Ovary (tissue), 9 donors: ENCODE measurements around the gene PER2. TPM values are rescaled to one million over a fixed set of nuclear protein-coding genes. Genes with fewer than 3 reads are reported as not detected.
A peak's percentile ranks its signal among the peaks of the same experiment; 100 is the strongest.
"Not testable (repeated sequence)": the region's sequence is repeated elsewhere in the genome, so short reads cannot be mapped to it uniquely, and the experiment has no call there.

Experiments used
- DNase-seq, 5 donors: peaks; one replicate each; pipeline ENCODE4 v3.0.0-alpha.2; 2019 to 2020
- H3K27ac ChIP-seq, 2 donors: fragments of 200-600 bp; one replicate each; pipeline versions ENCODE4 v1.5.1 to v1.8.0; 2019 to 2022
- H3K27me3 ChIP-seq: fragments of 200-600 bp; one replicate; pipeline ENCODE4 v1.8.0; 2022
- H3K36me3 ChIP-seq: fragments of 200-600 bp; sonication (generic); one replicate; pipeline ENCODE4 v1.5.1; 2019
- H3K4me1 ChIP-seq: one replicate; pipeline ENCODE4 v1.8.1; 2013; ENCODE audit warnings: mild to moderate bottlenecking, moderate library complexity; ENCODE audit not compliant: insufficient read depth
- H3K4me3 ChIP-seq: fragments of 200-600 bp; sonication (generic); one replicate; pipeline ENCODE4 v1.5.1; 2017
- H3K9me3 ChIP-seq, 2 donors: fragments of 200-600 bp in 1 of 2; sonication (generic) in 1 of 2; one replicate each; pipeline versions ENCODE4 v1.5.1 to v1.8.1; 2013 to 2019; ENCODE audit warnings: mild to moderate bottlenecking in 1 of 2, moderate library complexity in 1 of 2
- CTCF ChIP-seq, 3 donors: fragments of 450-650 bp in 2 of 3; fragments of 200-600 bp in 1 of 3; IDR thresholded peaks; one replicate each; pipeline versions ENCODE4 v1.5.1 to v1.8.0; 2016 to 2022; ENCODE audit warnings: antibody characterized with exemption in 3 of 3, mild to moderate bottlenecking in 1 of 3
- EP300 ChIP-seq: sonication (generic); formaldehyde crosslinking; IDR thresholded peaks from one replicate; pipeline ENCODE4 v1.6.1; 2017; ENCODE audit warnings: antibody characterized with exemption
- POLR2A ChIP-seq: fragments of 450-650 bp; IDR thresholded peaks from one replicate; pipeline ENCODE4 v1.6.1; 2017; ENCODE audit warnings: antibody characterized with exemption, mild to moderate bottlenecking, moderate library complexity
- WGBS, 3 donors: extraction: QIAGEN DNeasy Blood & Tissue Kit in 1 of 3; methylation state at CpG; one replicate each; pipeline versions ENCODE4 v1.1.5 to v1.1.7; 2013 to 2017; 5-methylcytosine and 5-hydroxymethylcytosine counted together
- intact Hi-C, 4 donors: fragments of 100-400 bp; cut with DNase I; formaldehyde crosslinking; loops; one replicate each; pipeline versions ENCODE4 v1.11.0 to v1.15.1; 2022 to 2023
- polyA plus RNA-seq, 2 donors: library from polyadenylated mRNA; stranded (reverse); fragments of 200-250 nt in 1 of 2; fragments of 350-450 nt in 1 of 2; fragmentation: Illumina TruSeq in 1 of 2; extraction: RNeasy Lipid Tissue Mini Kit (QIAGEN cat#74804) in 1 of 2; gene quantifications; one replicate each; pipeline ENCODE4 v1.2.3, GENCODE V29; 2013 to 2014
- total RNA-seq, 7 donors: library from RNA; depleted of rRNA in 2 of 7; stranded (reverse); fragments of >200 nt in 2 of 7; fragmentation: NEBNext Ultra II Directional in 3 of 7; extraction: Animal tissue kit (Norgen Biotek cat#: 25700) in 3 of 7; gene quantifications; one replicate each; pipeline versions ENCODE4 v1.1.0 to v1.2.4, GENCODE V29; 2016 to 2023
- donor health status: DM: no; HTN: no; CAD: no; lungs with moderate emphysema.
- donor health status: DM: no; HTN: no; CAD: no.
- donor health status: Bipolar disorder and iron deficiency.
- donor health status: DM: yes; HTN: yes; CAD: no.
- donor health status: DM: no; HTN: no; CAD: no.
- donor health status: DM: yes; HTN: yes; CAD: no.

The PER2 gene
- total and polyA plus RNA-seq, 9 donors = 8.1 to 34.5 (median 22.4) TPM

DNA sequence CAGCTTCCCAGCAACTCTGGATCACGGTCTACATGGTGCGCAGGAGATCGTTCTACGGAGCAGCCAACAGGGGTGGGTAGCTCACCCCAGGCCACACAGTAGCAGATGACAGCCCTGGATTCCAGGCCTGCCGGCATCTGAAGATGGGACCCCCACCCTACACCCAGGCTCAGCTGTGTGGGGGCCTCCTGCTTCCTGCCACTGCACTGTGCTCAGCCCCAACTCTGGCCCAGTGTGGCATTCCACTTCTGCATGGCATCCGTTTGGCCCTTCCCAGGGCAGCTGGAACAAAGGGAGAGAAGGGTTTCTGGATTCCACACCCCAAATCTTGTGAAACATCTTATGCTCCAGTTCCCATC lies 9.1 kb downstream of the PER2 start:
- intact Hi-C loops = no loop called here
- DNase-seq = no peak
- 95 to 96% (median 96%) methylated on average over 6 of the region's 6 CpGs for WGBS, 3 donors
- no peak overlapping the region for H3K4me3 ChIP-seq
- H3K27ac ChIP-seq = no peak overlapping the region
- no peak for TF ChIP-seq POLR2A
- no peak for TF ChIP-seq CTCF (IDR thresholded peaks at IDR 0.05)
- H3K27me3 ChIP-seq = no peaks in the 10 kb centered on the region
- H3K4me1 ChIP-seq = peaks cover 2% of the 10 kb centered on the region
- H3K9me3 ChIP-seq = no peaks in the 10 kb centered on the region
- H3K36me3 ChIP-seq = no peaks in the 10 kb centered on the region

DNA sequence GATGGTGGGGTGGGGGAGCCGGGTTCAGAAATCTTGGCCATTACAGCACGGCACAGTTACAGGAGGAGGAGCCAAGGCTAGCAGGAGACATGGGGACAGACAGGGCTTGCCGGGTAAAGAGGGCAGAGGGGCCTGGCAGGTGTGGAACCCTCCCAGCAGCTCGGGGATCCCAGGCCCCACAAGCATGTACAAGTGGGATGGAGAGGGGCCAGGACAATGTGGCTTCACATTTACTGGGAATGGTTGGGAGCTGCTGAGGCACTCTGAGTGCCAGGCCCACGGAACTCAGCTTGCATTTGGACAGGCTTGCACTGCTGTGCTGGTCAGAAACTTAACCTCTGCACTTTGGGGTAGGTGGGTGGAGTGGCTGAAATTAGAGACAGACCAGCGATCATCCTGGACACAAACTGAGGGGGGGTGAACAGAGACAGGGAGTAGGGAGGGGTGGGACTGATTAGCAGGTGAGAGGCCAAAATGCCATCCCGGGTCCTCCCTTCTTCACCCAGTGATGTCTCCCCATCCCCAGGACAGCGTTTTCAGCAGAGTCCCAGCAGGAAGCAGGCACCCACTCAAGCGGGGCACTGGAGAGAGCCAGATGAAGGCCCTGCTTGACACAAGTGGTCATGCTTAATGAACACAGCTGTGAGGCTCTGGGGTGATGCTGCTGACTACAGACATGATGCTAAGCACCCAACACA lies 9.6 kb downstream of the PER2 start:
- Histone ChIP-seq H3K9me3 (no peaks in the 10 kb centered on the region), H3K4me3 (no peak overlapping the region), H3K36me3 (no peaks in the 10 kb centered on the region), H3K4me1 (no peaks in the 10 kb centered on the region), H3K27me3 (no peaks in the 10 kb centered on the region), H3K27ac (no peak overlapping the region)
- intact Hi-C loops = no loop called here
- WGBS, 3 donors = 67 to 70% (median 69%) methylated on average over 9 of the region's 9 CpGs
- TF ChIP-seq POLR2A (no peak), CTCF (IDR thresholded peaks at IDR 0.05) (no peak), EP300 (no peak)
- DNase-seq = peak in 1 of 5 donors; percentile 9

DNA sequence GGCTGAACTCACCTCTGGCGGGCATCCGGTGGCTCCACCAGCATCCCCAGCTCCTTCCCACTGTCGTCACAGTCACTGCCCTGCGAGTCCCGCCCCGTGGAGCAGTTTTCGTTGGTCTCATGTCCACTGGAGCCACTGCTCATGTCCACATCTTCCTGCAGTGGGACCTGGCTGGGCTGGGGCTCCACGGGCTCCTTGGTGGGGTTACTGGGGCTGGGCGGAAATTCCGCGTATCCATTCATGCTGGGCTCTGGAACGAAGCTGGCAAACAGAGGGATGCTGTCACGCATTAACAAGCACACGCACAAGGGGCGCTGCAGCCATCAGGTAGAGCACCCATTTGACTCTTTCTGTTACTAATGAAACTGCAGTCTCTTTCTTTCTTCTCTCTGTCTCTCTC lies 10.7 kb downstream of the PER2 start:
- intact Hi-C loops = no loop called here
- TF ChIP-seq POLR2A (no peak), CTCF (IDR thresholded peaks at IDR 0.05) (no peak), EP300 (no peak)
- H3K9me3 ChIP-seq = no peaks in the 10 kb centered on the region
- no peaks in the 10 kb centered on the region for H3K36me3 ChIP-seq
- no peak overlapping the region for H3K4me3 ChIP-seq
- no peaks in the 10 kb centered on the region for H3K4me1 ChIP-seq
- no peak overlapping the region for H3K27ac ChIP-seq
- DNase-seq = no peak
- 86 to 88% (median 86%) methylated on average over 15 of the region's 15 CpGs for WGBS, 3 donors
- H3K27me3 ChIP-seq = no peaks in the 10 kb centered on the region

- WGBS, 3 donors = 91 to 93% (median 92%) methylated on average over 20 of the region's 20 CpGs
- no peaks in the 10 kb centered on the region for H3K4me1 ChIP-seq
Measured at GRCh38 chr2:238274152-238274865, 14.1 kb downstream of the PER2 start.

DNA sequence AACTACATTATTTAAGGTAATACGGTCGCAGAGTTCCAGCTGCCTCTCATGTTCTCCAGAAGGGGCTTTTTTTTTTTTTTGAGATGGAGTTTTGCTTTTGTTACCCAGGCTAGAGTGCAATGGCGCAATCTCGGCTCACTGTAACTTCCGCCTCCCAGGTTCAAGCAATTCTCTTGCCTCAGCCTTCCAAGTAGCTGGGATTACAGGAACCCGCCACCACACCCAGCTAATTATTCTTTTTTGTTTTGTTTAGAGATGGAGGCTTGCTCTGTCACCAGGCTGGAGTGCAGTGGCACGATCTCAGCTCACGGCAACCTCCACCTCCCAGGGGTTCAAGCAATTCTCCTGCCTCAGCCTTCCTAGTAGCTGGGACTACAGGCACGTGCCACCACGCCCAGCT lies 15.0 kb downstream of the PER2 start:
- WGBS, 3 donors = 94 to 96% (median 94%) methylated on average over 10 of the region's 10 CpGs
- intact Hi-C loops, H3K36me3 ChIP-seq, H3K27ac ChIP-seq, H3K27me3 ChIP-seq, H3K4me1 ChIP-seq, H3K4me3 ChIP-seq, DNase-seq, H3K9me3 ChIP-seq: not testable (repeated sequence)

More at GRCh38 chr2:238274152-238274865, 14.1 kb downstream of the PER2 start:
- no peak for TF ChIP-seq CTCF (IDR thresholded peaks at IDR 0.05)
- TF ChIP-seq EP300 = no peak
- no peak for TF ChIP-seq POLR2A
- Histone ChIP-seq H3K4me3 (no peak overlapping the region), H3K27ac (no peak overlapping the region), H3K9me3 (no peaks in the 10 kb centered on the region), H3K36me3 (no peaks in the 10 kb centered on the region), H3K27me3 (no peaks in the 10 kb centered on the region)
- intact Hi-C loops = no loop called here
- no peak for DNase-seq
